Measurements from ENCODE around the gene PNMA8B. TPM values are rescaled to one million over a fixed set of nuclear protein-coding genes. Genes with fewer than 3 reads are reported as not detected.

The PNMA8B gene
- total and polyA plus RNA-seq, 2 experiments from 2014 or later: 4.1 to 13.5 TPM

DNA sequence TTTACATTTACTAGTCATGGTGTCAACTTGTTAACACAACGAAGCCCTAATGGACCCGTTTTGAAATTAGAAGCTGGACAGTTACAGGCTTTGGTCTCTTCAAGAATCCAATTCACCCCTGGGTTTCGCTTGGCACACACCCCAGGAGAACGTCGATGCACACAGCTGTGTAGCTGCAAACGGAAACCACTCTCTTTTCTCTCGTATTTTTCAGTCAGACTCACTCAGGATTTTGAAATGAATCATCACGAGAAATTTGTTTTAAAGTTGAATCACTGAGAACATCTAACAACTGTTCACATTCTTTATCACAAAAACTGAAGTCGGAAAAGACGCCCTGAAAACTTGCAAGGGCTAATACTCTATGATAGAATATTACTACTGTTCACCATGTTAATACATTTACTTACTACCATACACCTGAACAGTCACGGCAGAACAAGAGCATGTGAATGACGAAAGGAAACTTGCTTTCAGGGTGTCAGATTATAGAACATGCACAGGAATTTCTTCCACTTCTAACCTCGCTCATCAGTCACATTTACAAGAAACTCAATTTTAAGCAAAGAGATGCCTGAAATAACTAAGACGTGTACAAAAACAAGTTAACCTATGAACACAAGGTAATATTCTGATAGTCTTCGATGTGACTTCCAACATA is 29.0 kb downstream of the PNMA8B start:
- TF ChIP-seq, protein P1, sequence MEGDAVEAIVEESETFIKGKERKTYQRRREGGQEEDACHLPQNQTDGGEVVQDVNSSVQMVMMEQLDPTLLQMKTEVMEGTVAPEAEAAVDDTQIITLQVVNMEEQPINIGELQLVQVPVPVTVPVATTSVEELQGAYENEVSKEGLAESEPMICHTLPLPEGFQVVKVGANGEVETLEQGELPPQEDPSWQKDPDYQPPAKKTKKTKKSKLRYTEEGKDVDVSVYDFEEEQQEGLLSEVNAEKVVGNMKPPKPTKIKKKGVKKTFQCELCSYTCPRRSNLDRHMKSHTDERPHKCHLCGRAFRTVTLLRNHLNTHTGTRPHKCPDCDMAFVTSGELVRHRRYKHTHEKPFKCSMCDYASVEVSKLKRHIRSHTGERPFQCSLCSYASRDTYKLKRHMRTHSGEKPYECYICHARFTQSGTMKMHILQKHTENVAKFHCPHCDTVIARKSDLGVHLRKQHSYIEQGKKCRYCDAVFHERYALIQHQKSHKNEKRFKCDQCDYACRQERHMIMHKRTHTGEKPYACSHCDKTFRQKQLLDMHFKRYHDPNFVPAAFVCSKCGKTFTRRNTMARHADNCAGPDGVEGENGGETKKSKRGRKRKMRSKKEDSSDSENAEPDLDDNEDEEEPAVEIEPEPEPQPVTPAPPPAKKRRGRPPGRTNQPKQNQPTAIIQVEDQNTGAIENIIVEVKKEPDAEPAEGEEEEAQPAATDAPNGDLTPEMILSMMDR (IDR thresholded peaks at IDR 0.05; ENCODE audit: low read depth, low read length): no peak
- Histone ChIP-seq H3K27me3 (no peaks in the 10 kb centered on the region), H3K36me3 (peaks cover 21% of the 10 kb centered on the region), H3K27ac (no peak overlapping the region), H3K9me3 (ENCODE audit: low read depth) (no peaks in the 10 kb centered on the region), H3K4me3 (no peak overlapping the region), H3K4me1 (ENCODE audit: low read depth) (peaks cover 10% of the 10 kb centered on the region)
- DNase-seq (ENCODE audit: low read depth in 1 of 2, low spot score in 1 of 2): peak in 1 of 2 donors; percentile 89

DNA sequence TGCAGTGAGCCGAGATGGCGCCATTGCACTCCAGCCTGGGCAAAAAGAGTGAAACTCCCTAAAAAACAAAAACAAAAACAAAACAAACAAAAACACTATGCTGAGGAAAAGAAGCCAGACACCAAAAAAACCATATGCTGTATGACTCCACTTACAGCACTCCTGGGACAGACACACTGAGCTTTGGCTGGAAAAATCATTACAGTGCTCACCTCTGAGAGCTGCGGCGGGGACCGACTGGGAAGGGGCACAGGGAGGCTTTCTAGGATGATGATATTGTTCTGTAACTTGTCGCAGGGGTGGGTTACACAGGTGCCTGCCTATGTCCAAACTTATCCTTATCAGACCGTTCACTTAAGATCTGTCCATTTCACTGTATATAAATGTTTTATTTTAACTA is 32.2 kb downstream of the PNMA8B start:
- TF ChIP-seq, protein P1 (IDR thresholded peaks at IDR 0.05; ENCODE audit: low read depth, low read length): no peak
- no peak for DNase-seq (ENCODE audit: low read depth in 1 of 2, low spot score in 1 of 2)
- Histone ChIP-seq H3K9me3 (ENCODE audit: low read depth) (no peaks in the 10 kb centered on the region), H3K27ac (no peak overlapping the region), H3K36me3 (peaks cover 21% of the 10 kb centered on the region), H3K27me3 (no peaks in the 10 kb centered on the region), H3K4me3 (no peak overlapping the region), H3K4me1 (ENCODE audit: low read depth) (no peaks in the 10 kb centered on the region)

DNA sequence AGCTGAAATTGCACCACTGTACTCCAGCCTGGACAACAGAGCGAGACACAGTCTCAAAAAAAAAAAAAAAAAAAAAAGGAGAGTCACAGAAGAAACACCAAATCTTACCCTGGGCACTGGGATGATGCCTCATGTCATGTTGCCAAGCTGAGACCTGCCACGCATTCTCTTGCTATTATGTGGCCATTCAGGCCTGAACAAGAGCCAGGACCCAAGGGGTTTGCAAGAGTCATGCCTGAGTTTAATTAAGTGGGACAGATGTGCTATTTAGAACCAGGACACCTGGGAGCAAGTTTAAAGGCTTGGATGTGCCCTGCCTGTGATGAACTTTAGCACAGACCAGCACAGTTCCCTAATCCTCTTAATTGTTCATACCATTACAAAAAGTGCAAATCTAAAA is 34.1 kb downstream of the PNMA8B start:
- Histone ChIP-seq H3K9me3 (ENCODE audit: low read depth) (no peaks in the 10 kb centered on the region), H3K36me3 (peaks cover 3% of the 10 kb centered on the region), H3K27me3 (no peaks in the 10 kb centered on the region), H3K27ac (no peak overlapping the region), H3K4me1 (ENCODE audit: low read depth) (no peaks in the 10 kb centered on the region), H3K4me3 (no peak overlapping the region)
- DNase-seq (ENCODE audit: low read depth in 1 of 2, low spot score in 1 of 2): no peak
- TF ChIP-seq, protein P1 (IDR thresholded peaks at IDR 0.05; ENCODE audit: low read depth, low read length): no peak

DNA sequence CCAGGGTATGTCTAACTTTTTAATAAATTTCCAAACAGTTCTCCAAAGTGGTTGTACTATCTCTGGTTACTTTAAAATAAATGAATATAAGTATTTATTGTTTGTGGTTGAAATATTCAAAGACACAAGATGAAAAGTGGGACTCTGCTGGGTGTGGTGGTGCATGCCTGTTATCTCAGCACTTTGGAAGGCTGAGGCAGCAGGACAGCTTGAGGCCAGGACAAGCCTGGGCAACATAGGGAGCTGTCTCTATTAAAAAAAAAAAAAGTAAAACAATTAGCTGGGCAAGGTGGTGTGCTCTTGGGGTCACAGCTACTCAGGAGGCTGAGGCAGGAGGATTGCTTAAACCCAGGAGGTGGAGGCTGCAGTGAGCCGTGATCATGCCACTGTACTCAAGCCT is 34.7 kb downstream of the PNMA8B start:
- Histone ChIP-seq H3K27me3 (no peaks in the 10 kb centered on the region), H3K36me3 (no peaks in the 10 kb centered on the region), H3K4me3 (no peak overlapping the region), H3K9me3 (ENCODE audit: low read depth) (no peaks in the 10 kb centered on the region), H3K4me1 (ENCODE audit: low read depth) (no peaks in the 10 kb centered on the region), H3K27ac (no peak overlapping the region)
- DNase-seq (ENCODE audit: low read depth in 1 of 2, low spot score in 1 of 2): no peak
- TF ChIP-seq, protein P1 (IDR thresholded peaks at IDR 0.05; ENCODE audit: low read depth, low read length): no peak

DNA sequence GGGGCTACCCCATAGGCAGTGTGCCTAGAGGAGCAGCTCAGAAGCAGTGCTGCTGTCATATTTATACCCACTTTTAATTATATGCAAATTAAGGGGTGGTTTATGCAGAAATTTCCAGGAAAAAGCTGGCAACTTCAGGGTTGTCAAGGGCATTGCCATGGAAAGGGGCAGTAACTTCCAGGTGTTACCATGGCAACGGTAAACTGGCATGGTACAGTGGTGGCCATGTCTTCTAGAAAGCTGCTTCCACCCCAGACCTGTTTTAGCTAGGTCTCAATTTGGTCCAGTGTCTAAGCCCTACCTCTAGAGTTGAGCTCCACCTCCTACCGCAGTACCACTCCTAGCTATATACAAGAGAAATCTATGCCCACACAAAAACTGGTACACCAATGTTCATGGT is 35.6 kb downstream of the PNMA8B start:
- no peaks in the 10 kb centered on the region for H3K27me3 ChIP-seq
- H3K27ac ChIP-seq: no peak overlapping the region
- DNase-seq (ENCODE audit: low read depth in 1 of 2, low spot score in 1 of 2): no peak
- no peaks in the 10 kb centered on the region for H3K4me1 ChIP-seq (ENCODE audit: low read depth)
- H3K9me3 ChIP-seq (ENCODE audit: low read depth): no peaks in the 10 kb centered on the region
- no peaks in the 10 kb centered on the region for H3K36me3 ChIP-seq
- H3K4me3 ChIP-seq: no peak overlapping the region
- TF ChIP-seq, protein P1 (IDR thresholded peaks at IDR 0.05; ENCODE audit: low read depth, low read length): no peak

All from cardiac muscle cell (in vitro differentiated cells and primary cell).